Aorta (tissue), 5 donors: ENCODE results near the gene CFAP90. TPM values are rescaled to one million over a fixed set of nuclear protein-coding genes. Genes with fewer than 3 reads are reported as not detected.

Experiments
- ATAC-seq: fragments of 200-7000 bp; cut with Tn5 transposase; one replicate; pipeline ENCODE4 v1.9.1; 2022; ENCODE audit warnings: moderate library complexity; ENCODE audit not compliant: low FRiP score
- DNase-seq, 2 donors: peaks; one replicate each; pipeline ENCODE4 v3.0.0-alpha.2; 2020
- H3K27ac ChIP-seq, 2 donors: one replicate each; pipeline ENCODE4 v1.5.1; 2013; ENCODE audit warnings: low read length in 2 of 2, mild to moderate bottlenecking in 2 of 2, moderate library complexity in 2 of 2, control low read depth in 1 of 2, inconsistent platforms in 1 of 2, low read depth in 1 of 2
- H3K27me3 ChIP-seq, 2 donors: one replicate each; pipeline ENCODE4 v1.6.1; 2013; ENCODE audit warnings: control low read depth in 1 of 2, low read length in 1 of 2, mild to moderate bottlenecking in 1 of 2, moderate library complexity in 1 of 2; ENCODE audit not compliant: insufficient read depth in 2 of 2, control insufficient read depth in 1 of 2
- H3K36me3 ChIP-seq, 2 donors: one replicate each; pipeline ENCODE4 v1.6.1; 2013; ENCODE audit warnings: control low read depth in 1 of 2, low read length in 1 of 2, mild to moderate bottlenecking in 1 of 2; ENCODE audit not compliant: insufficient read depth in 2 of 2, control insufficient read depth in 1 of 2
- H3K4me1 ChIP-seq, 2 donors: one replicate each; pipeline ENCODE4 v1.6.1; 2013; ENCODE audit warnings: low read length in 2 of 2, control low read depth in 1 of 2, mild to moderate bottlenecking in 1 of 2, moderate library complexity in 1 of 2; ENCODE audit not compliant: insufficient read depth in 2 of 2, control insufficient read depth in 1 of 2
- H3K4me3 ChIP-seq, 2 donors: one replicate each; pipeline ENCODE4 v1.5.1; 2013; ENCODE audit warnings: low read length in 2 of 2, control low read depth in 1 of 2, mild to moderate bottlenecking in 1 of 2
- H3K9me3 ChIP-seq: one replicate; pipeline ENCODE4 v1.6.1; 2013; ENCODE audit warnings: mild to moderate bottlenecking, low read length; ENCODE audit not compliant: control insufficient read depth
- WGBS, 2 donors: extraction: QIAGEN DNeasy Blood & Tissue Kit; methylation state at CpG; one replicate each; pipeline ENCODE4 v1.1.7; 2013; 5-methylcytosine and 5-hydroxymethylcytosine counted together
- intact Hi-C, 2 donors: fragments of 100-400 bp; cut with DNase I; formaldehyde crosslinking; loops; one replicate each; pipeline versions ENCODE4 v1.14.2 to v1.15.0; 2022
- long read RNA-seq, 2 donors: library from polyadenylated mRNA; unstranded; transcript quantifications; one replicate each; pipeline ENCODE4 v2.0.0, GENCODE V29; 2020 to 2021
- polyA plus RNA-seq, 2 donors: library from polyadenylated mRNA; stranded (reverse); fragments of 200-250 nt; gene quantifications; one replicate each; pipeline ENCODE4 v1.2.3, GENCODE V29; 2013
- total RNA-seq, 2 donors: library from RNA; stranded (reverse); fragmentation: NEBNext Ultra II Directional; extraction: Animal tissue kit (Norgen Biotek cat#: 25700); gene quantifications; one replicate each; pipeline ENCODE4 v1.2.1, GENCODE V29; 2021
- donor health status: healthy with polysubstance abuse.
- donor health status: Bipolar disorder and iron deficiency.
- donor health status: DM: no; HTN: no; CAD: no.
- donor health status: DM: no; HTN: no; CAD: no.
- donor health status: DM: yes; HTN: yes; CAD: no.

CFAP90 gene
- total RNA-seq: under 1 TPM in 1 of 2 donors, not detected in 1; 0.39 TPM
- polyA plus RNA-seq: under 1 TPM; 0.18 to 0.50 TPM
- long read RNA-seq, donor 1: 0 reads
- long read RNA-seq, donor 2: 0 reads

GRCh38 chr5:7850395-7851239 is at the start of gene CFAP90:
CFAP90 (minus strand) TSS chr5:7851133; CDS start chr5:7851021, 112 bp downstream.
- Histone ChIP-seq H3K4me1 (peaks cover 0 to 3% of the 10 kb centered on the region in 2 donors), H3K4me3 (peak within 1 kb of the TSS; percentile 0 to 65), H3K27me3 (no peaks in the 10 kb centered on the region), H3K27ac (no peak within 1 kb of the TSS), H3K36me3 (no peaks in the 10 kb centered on the region), H3K9me3 (no peaks in the 10 kb centered on the region)
- WGBS, 2 donors: 0 to 1% methylated on average over 35 to 76 of the region's 76 CpGs
- peak; percentile 68 for ATAC-seq
- intact Hi-C loops: no loop called here
- DNase-seq: peak; percentile 70 to 81

- ATAC-seq (no peak), DNase-seq (no peak)
- intact Hi-C loops: no loop called here
- Histone ChIP-seq H3K27ac (no peak overlapping the region), H3K4me3 (no peak overlapping the region), H3K9me3 (no peaks in the 10 kb centered on the region), H3K27me3 (no peaks in the 10 kb centered on the region), H3K36me3 (peaks cover 9 to 10% of the 10 kb centered on the region in 2 donors), H3K4me1 (no peaks in the 10 kb centered on the region)
- 65 to 67% methylated on average over 5 of the region's 5 CpGs for WGBS, 2 donors
These were observed 46.2 kb upstream of the CFAP90 start for GRCh38 chr5:7897014-7897600.

GRCh38 chr5:7894860-7895259 is 43.9 kb upstream of the CFAP90 start:
- no peak overlapping the region for H3K27ac ChIP-seq
- ATAC-seq (no peak), DNase-seq (no peak)
- WGBS, 2 donors: 86 to 88% methylated on average over 2 of the region's 2 CpGs
- no peaks in the 10 kb centered on the region for H3K9me3 ChIP-seq
- H3K4me1 ChIP-seq: no peaks in the 10 kb centered on the region
- H3K27me3 ChIP-seq: no peaks in the 10 kb centered on the region
- peaks cover 3 to 10% of the 10 kb centered on the region in 2 donors for H3K36me3 ChIP-seq
- H3K4me3 ChIP-seq: no peak overlapping the region
- intact Hi-C loops: no loop called here

- peaks cover 3 to 14% of the 10 kb centered on the region in 2 donors for H3K36me3 ChIP-seq
- ATAC-seq (no peak), DNase-seq (no peak)
- WGBS, 2 donors: 83 to 85% methylated on average over 5 of the region's 5 CpGs
- no peaks in the 10 kb centered on the region for H3K9me3 ChIP-seq
- intact Hi-C loops: no loop called here
- no peak overlapping the region for H3K4me3 ChIP-seq
- no peaks in the 10 kb centered on the region for H3K4me1 ChIP-seq
- H3K27ac ChIP-seq: no peak overlapping the region
- H3K27me3 ChIP-seq: no peaks in the 10 kb centered on the region
These were observed 43.5 kb upstream of the CFAP90 start for GRCh38 chr5:7894439-7894838.

- WGBS, 2 donors: 96 to 97% methylated on average over 9 of the region's 9 CpGs
- no peak overlapping the region for H3K27ac ChIP-seq
- H3K27me3 ChIP-seq: no peaks in the 10 kb centered on the region
- H3K4me1 ChIP-seq: no peaks in the 10 kb centered on the region
- DNase-seq: no peak
- intact Hi-C loops: no loop called here
- no peak overlapping the region for H3K4me3 ChIP-seq
- H3K9me3 ChIP-seq: no peaks in the 10 kb centered on the region
- no peak for ATAC-seq
- peaks cover 0 to 12% of the 10 kb centered on the region in 2 donors for H3K36me3 ChIP-seq
These were observed 38.0 kb upstream of the CFAP90 start for GRCh38 chr5:7888901-7889300.

GRCh38 chr5:7886849-7887475 is 36.0 kb upstream of the CFAP90 start:
- Histone ChIP-seq H3K4me3 (no peak overlapping the region), H3K9me3 (no peaks in the 10 kb centered on the region), H3K27me3 (no peaks in the 10 kb centered on the region), H3K36me3 (peaks cover 0 to 12% of the 10 kb centered on the region in 2 donors), H3K27ac (no peak overlapping the region), H3K4me1 (no peaks in the 10 kb centered on the region)
- WGBS, 2 donors: 58 to 59% methylated on average over 7 of the region's 7 CpGs
- intact Hi-C loops: no loop called here
- ATAC-seq: no peak
- DNase-seq: no peak

GRCh38 chr5:7884491-7885267 is 33.7 kb upstream of the CFAP90 start:
- no peaks in the 10 kb centered on the region for H3K27me3 ChIP-seq
- H3K4me3 ChIP-seq: no peak overlapping the region
- ATAC-seq (no peak), DNase-seq (no peak)
- peaks cover 2 to 7% of the 10 kb centered on the region in 2 donors for H3K36me3 ChIP-seq
- 77 to 86% methylated on average over 5 of the region's 5 CpGs for WGBS, 2 donors
- intact Hi-C loops: no loop called here
- no peaks in the 10 kb centered on the region for H3K9me3 ChIP-seq
- H3K27ac ChIP-seq: no peak overlapping the region
- H3K4me1 ChIP-seq: no peaks in the 10 kb centered on the region

- H3K27me3 ChIP-seq: no peaks in the 10 kb centered on the region
- H3K4me3 ChIP-seq: no peak overlapping the region
- 72 to 75% methylated on average over 4 of the region's 4 CpGs for WGBS, 2 donors
- no peak for DNase-seq
- H3K9me3 ChIP-seq: no peaks in the 10 kb centered on the region
- H3K4me1 ChIP-seq: no peaks in the 10 kb centered on the region
- intact Hi-C loops: no loop called here
- no peak for ATAC-seq
- H3K36me3 ChIP-seq: peaks cover 6 to 7% of the 10 kb centered on the region in 2 donors
- no peak overlapping the region for H3K27ac ChIP-seq
These were observed 32.0 kb upstream of the CFAP90 start for GRCh38 chr5:7882926-7883325.
